Amniotic stem cell (primary cell): ENCODE data around the gene KISS1R.
"Not testable (repeated sequence)": the region's sequence is repeated elsewhere in the genome, so short reads cannot be mapped to it uniquely, and the experiment has no call there.

ENCODE experiments used
- DNase-seq: peaks from one replicate; lab custom pipeline; 2025; lab: John Stamatoyannopoulos, UW

The KISS1R gene

GRCh38 chr19:917323-918151 lies at the start of gene KISS1R:
KISS1R (plus strand) TSS chr19:917333; CDS start chr19:917503, 170 bp downstream.
- DNase-seq: no peak

GRCh38 chr19:867855-868457 lies 49.2 kb upstream of the KISS1R start:
- DNase-seq: no peak

GRCh38 chr19:868458-869244 lies 48.5 kb upstream of the KISS1R start:
- no peak for DNase-seq

GRCh38 chr19:869245-870177 lies 47.6 kb upstream of the KISS1R start:
- DNase-seq: peak; percentile 90

- DNase-seq: no peak
Measured at GRCh38 chr19:870314-870713, 46.8 kb upstream of the KISS1R start.

GRCh38 chr19:870963-871401 lies 46.2 kb upstream of the KISS1R start:
- DNase-seq: no peak

GRCh38 chr19:871446-872265 lies 45.5 kb upstream of the KISS1R start:
- DNase-seq: no peak

- no peak for DNase-seq
Measured at GRCh38 chr19:872266-872951, 44.7 kb upstream of the KISS1R start.

GRCh38 chr19:873084-873483 lies 44.0 kb upstream of the KISS1R start:
- no peak for DNase-seq

GRCh38 chr19:873561-874041 lies 43.5 kb upstream of the KISS1R start:
- no peak for DNase-seq

- DNase-seq: no peak
Measured at GRCh38 chr19:875265-875879, 41.8 kb upstream of the KISS1R start.

GRCh38 chr19:876089-876488 lies 41.0 kb upstream of the KISS1R start:
- DNase-seq: no peak

GRCh38 chr19:876780-877314 lies 40.3 kb upstream of the KISS1R start:
- no peak for DNase-seq

- not testable (repeated sequence) for DNase-seq
Measured at GRCh38 chr19:877992-878660, 39.0 kb upstream of the KISS1R start.

GRCh38 chr19:878751-879561 lies 38.2 kb upstream of the KISS1R start:
- not testable (repeated sequence) for DNase-seq

- no peak for DNase-seq
Measured at GRCh38 chr19:879711-880438, 37.3 kb upstream of the KISS1R start.
